Left hindlimb (tissue), 1 donor: Measurements from ENCODE around the gene ARL16.

Experiments used
- DNase-seq: peaks from one replicate; pipeline ENCODE4 v3.0.0-alpha.2; 2018

ARL16 gene, protein sequence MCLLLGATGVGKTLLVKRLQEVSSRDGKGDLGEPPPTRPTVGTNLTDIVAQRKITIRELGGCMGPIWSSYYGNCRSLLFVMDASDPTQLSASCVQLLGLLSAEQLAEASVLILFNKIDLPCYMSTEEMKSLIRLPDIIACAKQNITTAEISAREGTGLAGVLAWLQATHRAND

DNA sequence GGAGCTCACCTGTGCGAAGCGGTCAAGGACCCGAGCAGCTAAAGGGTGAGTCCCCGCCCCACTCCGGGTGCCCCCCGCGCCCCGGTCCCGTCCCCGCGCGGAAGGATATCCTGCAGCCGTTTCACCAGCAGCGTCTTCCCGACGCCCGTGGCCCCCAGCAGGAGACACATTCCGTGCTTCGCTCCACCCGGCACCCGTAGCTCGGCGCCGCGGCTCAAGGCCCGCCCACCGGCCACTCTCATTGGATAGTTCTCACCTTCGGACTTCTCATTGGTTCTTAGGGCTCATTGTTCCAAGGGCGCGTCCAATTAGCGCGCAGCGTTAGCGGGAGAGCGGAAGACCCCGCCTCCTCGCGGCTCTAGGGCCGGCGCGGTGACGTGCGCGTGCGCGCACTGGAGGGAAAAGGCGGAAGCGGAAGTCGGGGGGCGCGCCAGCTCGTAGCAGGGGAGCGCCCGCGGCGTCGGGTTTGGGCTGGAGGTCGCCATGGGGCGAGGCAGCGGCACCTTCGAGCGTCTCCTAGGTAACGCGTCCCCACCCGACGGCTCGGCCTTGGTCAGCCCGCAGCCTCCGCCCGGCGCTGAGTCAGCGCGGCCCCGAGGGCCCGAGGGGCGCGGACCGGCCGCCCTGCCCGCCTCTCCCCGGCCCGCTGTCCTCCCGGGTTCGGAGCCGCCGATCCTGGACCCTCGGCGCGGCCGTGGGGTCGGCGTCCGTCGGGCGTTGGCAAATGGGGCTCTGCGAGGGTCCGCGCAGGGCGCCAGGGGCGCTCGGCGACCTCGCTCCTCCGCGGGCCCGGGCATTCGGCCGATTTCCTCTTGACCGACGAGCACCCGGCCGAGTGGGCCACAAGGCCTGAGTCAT, at the start of gene ARL16, which contains the start of gene HGS:
Gene ARL16 (minus strand): TSS at position 214 of the 858 bp plus-strand sequence. CDS start 44 bp downstream, at position 170.
Gene HGS (plus strand): TSS at position 428 of the 858 bp plus-strand sequence. CDS start 56 bp downstream, at position 484.
- DNase-seq: peak; percentile 99

DNA sequence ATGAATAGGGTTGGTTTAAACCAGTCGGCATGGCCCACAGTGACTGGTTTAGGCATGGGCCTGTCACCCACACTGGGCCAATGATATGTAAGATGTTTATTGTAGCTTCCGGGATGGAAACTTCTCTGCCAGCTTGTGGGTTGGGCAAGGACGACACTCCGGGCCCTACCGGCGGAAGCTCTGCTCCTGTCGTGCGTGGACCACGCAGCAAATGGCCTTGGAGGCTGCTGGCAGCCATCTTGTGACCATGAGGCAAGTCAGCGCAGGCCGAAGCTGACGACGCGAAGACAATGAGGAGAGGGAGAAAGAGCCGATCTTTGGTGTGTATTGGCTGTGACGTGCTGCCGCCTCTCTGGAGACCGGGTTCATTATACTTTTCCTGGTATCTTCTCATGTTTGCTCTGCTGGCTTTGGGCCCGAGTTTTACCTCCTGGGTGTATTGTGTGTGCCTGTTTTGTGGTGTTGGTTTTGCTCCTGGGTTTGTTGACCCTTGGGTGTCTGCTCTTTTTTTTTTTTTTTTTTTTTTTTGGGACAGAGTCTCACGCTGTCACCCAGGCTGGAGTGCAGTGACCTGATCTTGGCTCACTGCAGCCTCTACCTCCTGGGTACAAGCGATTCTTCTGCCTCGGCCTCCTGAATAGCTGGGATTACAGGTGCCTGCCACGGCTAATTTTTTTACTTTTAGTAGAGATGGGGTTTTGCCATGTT, 43.9 kb upstream of the ARL16 start:
- no peak for DNase-seq

GRCh38 chr17:81726004-81726403, 42.4 kb upstream of the ARL16 start:
- DNase-seq: no peak

DNA sequence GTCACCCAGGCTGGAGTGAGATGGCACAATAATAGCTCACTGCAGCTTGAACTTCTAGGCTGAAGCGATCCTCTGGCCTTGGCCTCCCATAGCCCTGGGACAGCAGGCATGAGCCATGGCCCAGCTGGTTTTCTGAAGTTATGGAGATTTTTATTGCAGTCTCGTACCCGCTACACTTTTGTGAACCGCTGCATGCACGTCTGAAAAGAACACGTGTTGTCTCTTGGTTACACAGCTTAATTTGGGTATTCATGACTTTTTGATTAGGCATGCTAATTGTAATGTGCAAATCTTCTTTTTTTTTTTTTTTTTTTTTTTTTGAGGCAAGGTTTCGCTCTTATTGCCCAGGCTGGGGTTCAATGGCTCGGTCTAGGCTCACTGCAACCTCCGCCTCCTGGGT, 41.8 kb upstream of the ARL16 start:
- no peak for DNase-seq

DNA sequence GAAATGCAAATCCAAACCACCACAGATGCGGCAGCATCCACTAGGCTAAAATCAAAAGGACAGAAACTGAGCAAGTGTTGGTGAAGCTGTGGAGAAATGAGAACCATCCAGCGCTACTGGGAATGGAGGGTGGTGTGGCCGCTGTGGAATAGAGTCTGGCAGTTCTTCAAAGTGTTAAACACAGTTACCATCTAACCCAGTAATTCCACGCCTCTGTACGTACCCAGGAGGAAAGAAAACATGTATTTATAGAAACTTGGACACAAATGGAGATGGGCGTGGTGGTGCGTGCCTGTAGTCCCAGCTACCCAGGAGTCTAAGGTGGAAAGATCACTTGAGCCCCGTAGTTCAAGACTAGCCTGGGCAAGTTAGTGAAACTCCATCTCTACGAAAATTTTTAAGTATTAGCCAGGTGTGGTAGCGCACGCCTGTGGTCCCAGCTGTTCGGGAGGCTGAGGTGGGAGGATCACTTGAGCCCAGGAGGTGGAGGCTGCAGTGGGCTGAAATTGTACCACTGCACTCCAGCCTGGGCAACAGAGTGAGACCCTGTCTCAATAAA, 40.1 kb upstream of the ARL16 start:
- DNase-seq: no peak

GRCh38 chr17:81722184-81723120, 38.9 kb upstream of the ARL16 start:
- no peak for DNase-seq

DNA sequence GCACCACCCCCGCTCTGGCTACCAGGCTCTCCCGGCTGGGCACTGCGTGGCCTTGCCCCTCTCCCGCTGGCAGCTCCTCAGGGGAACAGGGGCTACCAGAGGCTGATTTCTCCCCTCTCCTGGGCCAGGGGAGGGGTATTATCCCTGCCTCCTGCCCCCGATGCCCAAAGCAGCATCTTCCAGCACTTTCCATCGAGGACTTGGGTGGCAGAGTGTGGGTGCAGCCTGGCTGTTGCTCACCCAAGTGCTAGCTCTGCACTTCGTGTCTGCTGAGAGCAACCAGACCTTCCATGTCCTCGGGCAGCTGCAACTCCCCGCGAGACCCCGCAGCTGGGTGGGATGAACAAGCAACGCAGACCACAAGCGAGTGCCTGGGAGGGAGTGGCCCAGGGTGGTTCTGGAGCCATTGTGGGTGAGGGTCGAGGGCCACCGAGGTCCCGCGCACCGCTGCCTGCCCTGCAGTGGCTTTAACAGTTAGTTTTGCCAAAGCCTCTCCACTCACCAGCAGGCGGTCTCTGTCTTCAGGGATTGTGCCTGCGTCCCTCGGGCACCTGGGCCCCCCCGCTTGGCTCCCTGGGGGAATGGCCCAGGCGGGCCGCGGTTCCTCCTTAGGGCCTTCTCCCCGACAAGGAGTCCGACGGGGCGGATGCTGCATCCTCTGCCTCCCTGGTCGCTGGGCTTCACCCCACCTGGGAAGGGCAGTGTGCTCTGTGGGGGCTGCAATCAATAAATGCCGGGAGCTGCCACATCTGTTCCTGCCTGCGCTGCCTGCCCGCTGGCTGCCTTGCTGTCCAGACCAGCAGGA, 36.9 kb upstream of the ARL16 start:
- DNase-seq: no peak

DNA sequence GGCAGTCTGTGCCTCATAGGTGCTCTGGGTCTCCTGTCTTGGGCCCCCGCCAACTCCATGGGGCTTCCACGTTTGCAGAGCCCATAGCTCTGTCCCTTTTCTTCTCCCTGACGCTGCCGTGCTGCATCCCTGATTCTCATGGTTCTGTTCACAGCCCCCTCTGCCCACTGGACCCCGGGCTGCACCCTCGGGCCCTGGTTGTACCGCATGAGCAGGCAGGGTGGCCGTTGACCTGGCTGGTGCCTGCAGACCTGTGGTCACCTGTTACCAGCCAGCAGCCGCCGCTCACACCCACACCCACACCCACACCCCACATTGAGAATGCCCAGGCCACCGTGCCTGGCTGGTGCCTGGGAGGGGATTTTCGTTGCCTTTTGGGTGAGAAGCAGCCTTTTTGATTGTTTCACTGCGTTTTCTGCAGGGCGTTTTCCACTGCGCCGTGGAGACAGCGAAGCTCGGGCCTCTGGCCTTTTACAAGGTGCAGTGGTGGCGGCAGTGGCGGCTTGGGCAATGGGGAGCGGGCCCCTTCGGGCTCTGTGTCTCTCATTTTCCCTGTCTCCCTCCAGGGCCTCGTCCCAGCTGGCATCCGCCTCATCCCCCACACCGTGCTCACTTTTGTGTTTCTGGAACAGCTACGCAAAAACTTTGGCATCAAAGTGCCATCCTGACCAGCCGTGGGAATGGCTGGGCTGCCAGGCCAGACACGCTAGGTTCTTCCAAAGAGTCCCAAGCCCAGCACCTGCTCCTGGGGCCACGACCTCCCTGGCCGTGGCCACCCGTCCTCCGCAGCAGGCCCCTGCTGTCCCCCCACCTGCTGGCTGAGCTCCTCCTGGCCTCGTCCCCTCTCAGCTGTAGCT, 36.0 kb upstream of the ARL16 start:
- DNase-seq: no peak

DNA sequence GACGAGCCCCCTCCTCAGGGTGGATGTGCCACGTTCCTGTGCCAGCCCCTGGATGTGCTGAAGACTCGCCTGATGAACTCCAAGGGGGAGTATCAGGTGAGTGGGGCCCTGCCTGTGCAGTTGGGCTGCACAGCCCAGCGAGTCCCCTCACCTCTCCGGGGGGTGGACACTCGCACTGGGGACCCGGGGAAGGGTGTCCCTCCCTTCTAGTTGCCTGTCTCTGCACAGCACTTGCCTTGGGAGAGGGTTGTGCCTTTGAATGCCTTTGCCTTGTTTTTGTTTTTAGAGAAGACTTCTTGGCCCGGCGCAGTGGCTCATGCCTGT, 34.1 kb upstream of the ARL16 start:
- no peak for DNase-seq

GRCh38 chr17:81717049-81717765, 33.6 kb upstream of the ARL16 start:
- DNase-seq: no peak

DNA sequence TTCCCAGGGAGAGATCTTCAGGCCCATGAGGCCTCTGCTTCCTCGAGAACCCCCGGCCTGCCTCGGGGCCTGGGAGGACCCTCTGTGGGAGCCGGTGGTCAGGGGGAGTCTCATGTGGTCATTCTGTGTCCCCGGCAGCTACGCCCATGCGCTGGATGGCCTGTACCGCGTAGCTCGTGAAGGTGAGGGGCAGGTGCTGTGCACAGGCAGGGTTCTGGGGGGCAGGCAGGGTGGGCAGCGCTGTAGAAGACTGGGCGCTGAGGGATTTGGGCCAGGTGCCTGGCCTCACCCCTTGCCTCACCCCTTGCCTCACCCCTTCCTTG, 33.0 kb upstream of the ARL16 start:
- no peak for DNase-seq

- DNase-seq: no peak
Measured at GRCh38 chr17:81715872-81716673, 32.5 kb upstream of the ARL16 start.

GRCh38 chr17:81715107-81715871, 31.7 kb upstream of the ARL16 start:
- DNase-seq: no peak

GRCh38 chr17:81714412-81715106, 31.0 kb upstream of the ARL16 start:
- no peak for DNase-seq

DNA sequence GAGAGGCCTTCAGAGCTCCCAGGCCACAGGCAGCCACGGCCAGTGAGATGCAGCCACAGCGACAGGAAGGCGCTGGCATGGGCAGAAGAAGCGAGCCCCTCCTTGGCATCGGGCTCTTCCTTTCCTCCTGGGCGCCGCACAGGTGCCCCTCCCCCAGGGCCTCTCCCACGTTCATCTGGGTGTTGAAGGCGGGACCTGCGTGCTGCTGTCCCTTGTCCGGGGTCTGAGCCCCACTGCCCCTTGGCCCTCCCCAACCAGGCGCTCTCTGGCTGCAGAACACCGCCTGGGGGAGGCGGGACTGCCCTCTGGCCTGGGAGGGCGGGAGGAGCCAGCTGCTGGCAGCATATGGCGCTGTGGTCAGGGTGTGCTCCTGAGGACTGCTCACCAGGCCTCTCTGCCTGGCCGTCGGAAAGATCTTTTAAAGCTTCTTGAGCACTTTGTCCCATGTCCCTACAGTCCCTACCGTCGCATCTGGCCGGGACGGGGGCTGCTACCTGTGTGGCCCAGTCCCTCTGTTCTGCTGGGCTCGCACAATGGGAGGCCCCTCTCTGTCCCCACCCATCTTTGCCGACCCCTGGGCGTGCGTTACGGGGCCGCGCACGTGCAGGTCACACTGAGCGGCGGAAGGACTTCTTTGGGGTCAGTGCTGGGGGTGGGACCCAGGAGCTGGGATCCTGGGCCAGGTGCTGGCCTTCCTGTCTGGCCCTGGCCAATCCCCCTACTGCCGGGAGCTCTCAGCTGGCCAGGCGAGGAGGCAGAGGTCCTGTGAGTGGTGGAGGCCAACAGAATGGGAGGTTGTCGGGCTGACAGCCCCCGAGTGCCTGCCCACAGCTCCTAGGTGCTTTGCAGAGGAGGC, 30.2 kb upstream of the ARL16 start:
- DNase-seq: no peak

GRCh38 chr17:81713004-81713555, 29.5 kb upstream of the ARL16 start:
- DNase-seq: no peak
